HL-60/S4 treated with retinoic acid at 250 ng/mL for 4 days and 3 days (cell line): ENCODE measurements around the gene ZNF117.
"Not testable (repeated sequence)": the region's sequence is repeated elsewhere in the genome, so short reads cannot be mapped to it uniquely, and the experiment has no call there.

Experiments
- in situ Hi-C: fragments of 300-500 bp; cut with MboI; formaldehyde crosslinking; loops from 2 replicates; pipeline ENCODE4 v1.7.0; 2022; ENCODE audit warnings: low sequenced_read_pairs

The ZNF117 gene

GRCh38 chr7:64928252-64929187 lies 62.3 kb downstream of the ZNF117 start:
- in situ Hi-C loops, result not testable (repeated sequence)
